AG04450 (cell line): ENCODE measurements around the gene CACNG6. TPM values are rescaled to one million over a fixed set of nuclear protein-coding genes. Genes with fewer than 3 reads are reported as not detected.

Source experiments
- CTCF ChIA-PET: fragments of 300-600, 350-600 bp; formaldehyde crosslinking; extraction: SDS; loops from one replicate; lab custom pipeline; 2022; ENCODE audit warnings: antibody characterized with exemption, inconsistent platforms; lab: Charles Lee
- POLR2A ChIA-PET: fragments of 350-600 bp; formaldehyde crosslinking; extraction: SDS; loops from one replicate; lab custom pipeline; 2021; ENCODE audit warnings: antibody characterized with exemption, inconsistent platforms; lab: Yijun Ruan, JAX
- DNase-seq: peaks from one replicate; pipeline ENCODE4 v3.0.0-alpha.2; 2011; ENCODE audit warnings: low read depth, low spot score
- H3K27ac ChIP-seq: one replicate; pipeline ENCODE4 v1.5.1; 2012; ENCODE audit warnings: low read depth, low read length, control low read depth
- H3K27me3 ChIP-seq: one replicate; pipeline ENCODE4 v1.6.0; 2012; ENCODE audit warnings: low read length; ENCODE audit not compliant: control insufficient read depth, insufficient read depth
- H3K4me3 ChIP-seq: 2 replicates; pipeline ENCODE4 v1.5.1; 2011; ENCODE audit warnings: mild to moderate bottlenecking, low read depth, low read length, control low read depth
- H3K9me3 ChIP-seq: 2 replicates; pipeline ENCODE4 v1.5.1; 2012; ENCODE audit warnings: low read length; ENCODE audit not compliant: control insufficient read depth, insufficient read depth
- CTCF ChIP-seq: IDR thresholded peaks from 2 replicates; pipeline ENCODE4 v1.5.1; 2011; ENCODE audit warnings: low read depth, low read length, control low read depth, inconsistent platforms
- polyA plus RNA-seq: library from polyadenylated mRNA; depleted of rRNA; stranded (reverse); fragments of >200 nt; gene quantifications from 2 replicates; pipeline ENCODE4 v1.2.3, GENCODE V29; 2011

Gene CACNG6
- polyA plus RNA-seq, 1 experiment: 0.19 TPM

GRCh38 chr19:54024660-54025059, 33.2 kb downstream of the CACNG6 start:
- no peak overlapping the region for H3K4me3 ChIP-seq
- DNase-seq: no peak
- no peaks in the 10 kb centered on the region for H3K9me3 ChIP-seq
- POLR2A ChIA-PET: no interaction called here
- no peak overlapping the region for H3K27ac ChIP-seq
- CTCF ChIA-PET: interaction anchor here (0.6 to 4.8 kb wide), 18 partner anchors 9 to 232 kb away, joined by 3 to 49 read pairs (median 8); partner anchors contain the start of gene CACNG7
- peaks cover 2% of the 10 kb centered on the region for H3K27me3 ChIP-seq
- TF ChIP-seq CTCF: no peak

GRCh38 chr19:54026656-54027055, 35.2 kb downstream of the CACNG6 start:
- H3K27me3 ChIP-seq: peaks cover 2% of the 10 kb centered on the region
- CTCF ChIA-PET: interaction anchor here (0.5 to 1.1 kb wide), 6 partner anchors 69 to 235 kb away, joined by 3 to 8 read pairs (median 4); no protein-coding TSS in a partner anchor
- TF ChIP-seq CTCF: no peak
- H3K27ac ChIP-seq: no peak overlapping the region
- no peaks in the 10 kb centered on the region for H3K9me3 ChIP-seq
- H3K4me3 ChIP-seq: no peak overlapping the region
- DNase-seq: no peak
- POLR2A ChIA-PET: no interaction called here

- H3K27me3 ChIP-seq: peaks cover 2% of the 10 kb centered on the region
- H3K27ac ChIP-seq: no peak overlapping the region
- DNase-seq: no peak
- CTCF ChIA-PET: interaction anchor here (0.6 to 6.7 kb wide), 33 partner anchors 8 to 809 kb away, joined by 3 to 97 read pairs (median 5); no protein-coding TSS in a partner anchor
- H3K4me3 ChIP-seq: no peak overlapping the region
- TF ChIP-seq CTCF: no peak
- POLR2A ChIA-PET: interaction anchor here (0.6 kb wide), 1 partner anchor 86 kb away, joined by 5 read pairs; the partner anchor contains the start of gene TFPT
- H3K9me3 ChIP-seq: no peaks in the 10 kb centered on the region
Measured at GRCh38 chr19:54029301-54029700, 37.9 kb downstream of the CACNG6 start.

GRCh38 chr19:54029930-54030490, 38.6 kb downstream of the CACNG6 start:
- POLR2A ChIA-PET: interaction anchor here (0.7 kb wide), 1 partner anchor 162 kb away, joined by 3 read pairs; the partner anchor contains the start of gene MYADM
- peak; percentile 69 for TF ChIP-seq CTCF
- Histone ChIP-seq H3K27me3 (peaks cover 2% of the 10 kb centered on the region), H3K4me3 (no peak overlapping the region), H3K27ac (no peak overlapping the region), H3K9me3 (no peaks in the 10 kb centered on the region)
- CTCF ChIA-PET: interaction anchor here (0.5 to 6.7 kb wide), 68 partner anchors 9 to 1887 kb away, joined by 3 to 97 read pairs (median 5); partner anchors contain the start of genes CNOT3, MYADM, NDUFA3 and PRKCG
- DNase-seq: no peak
